Endothelial cell (in vitro differentiated cells): ENCODE measurements around the gene S100A3. TPM values are rescaled to one million over a fixed set of nuclear protein-coding genes. Genes with fewer than 3 reads are reported as not detected.

Source experiments
- DNase-seq: peaks from one replicate; pipeline ENCODE4 v3.0.0; 2021; ENCODE audit warnings: low spot score
- H3K27ac Mint-ChIP-seq: one replicate; pipeline ENCODE4 v1.8.0; 2021; ENCODE audit warnings: mixed read lengths, inconsistent platforms; ENCODE audit not compliant: unreplicated experiment
- H3K27me3 Mint-ChIP-seq: one replicate; pipeline ENCODE4 v1.8.0; 2021; ENCODE audit warnings: mild to moderate bottlenecking, moderate library complexity, mixed read lengths, inconsistent platforms; ENCODE audit not compliant: unreplicated experiment
- H3K36me3 Mint-ChIP-seq: one replicate; pipeline ENCODE4 v1.8.0; 2021; ENCODE audit warnings: mild to moderate bottlenecking, low read depth, mixed read lengths, inconsistent platforms; ENCODE audit not compliant: unreplicated experiment
- H3K4me1 Mint-ChIP-seq: one replicate; pipeline ENCODE4 v1.8.0; 2021; ENCODE audit warnings: mild to moderate bottlenecking, mixed read lengths, inconsistent platforms; ENCODE audit not compliant: unreplicated experiment
- H3K4me3 Mint-ChIP-seq: one replicate; pipeline ENCODE4 v1.8.0; 2021; ENCODE audit warnings: mild to moderate bottlenecking, mixed read lengths, inconsistent platforms; ENCODE audit not compliant: unreplicated experiment
- H3K9me3 Mint-ChIP-seq: one replicate; pipeline ENCODE4 v1.8.0; 2021; ENCODE audit warnings: mixed read lengths, inconsistent platforms; ENCODE audit not compliant: unreplicated experiment
- total RNA-seq: library from RNA; stranded (reverse); fragmentation: NEBNext Ultra II Directional; extraction: Animal tissue kit (Norgen Biotek cat#: 25700); gene quantifications from one replicate; pipeline ENCODE4 v1.2.1, GENCODE V29; 2021; ENCODE audit not compliant: unreplicated experiment
- TF ChIP-seq, protein P1 (sequence below): fragments of 200-600 bp; sonication (generic); IDR thresholded peaks from one replicate; pipeline ENCODE4 v1.5.0; 2021; ENCODE audit warnings: antibody characterized with exemption; ENCODE audit not compliant: unreplicated experiment

Gene S100A3
- total RNA-seq, 1 donor from 2014 or later = not detected

DNA sequence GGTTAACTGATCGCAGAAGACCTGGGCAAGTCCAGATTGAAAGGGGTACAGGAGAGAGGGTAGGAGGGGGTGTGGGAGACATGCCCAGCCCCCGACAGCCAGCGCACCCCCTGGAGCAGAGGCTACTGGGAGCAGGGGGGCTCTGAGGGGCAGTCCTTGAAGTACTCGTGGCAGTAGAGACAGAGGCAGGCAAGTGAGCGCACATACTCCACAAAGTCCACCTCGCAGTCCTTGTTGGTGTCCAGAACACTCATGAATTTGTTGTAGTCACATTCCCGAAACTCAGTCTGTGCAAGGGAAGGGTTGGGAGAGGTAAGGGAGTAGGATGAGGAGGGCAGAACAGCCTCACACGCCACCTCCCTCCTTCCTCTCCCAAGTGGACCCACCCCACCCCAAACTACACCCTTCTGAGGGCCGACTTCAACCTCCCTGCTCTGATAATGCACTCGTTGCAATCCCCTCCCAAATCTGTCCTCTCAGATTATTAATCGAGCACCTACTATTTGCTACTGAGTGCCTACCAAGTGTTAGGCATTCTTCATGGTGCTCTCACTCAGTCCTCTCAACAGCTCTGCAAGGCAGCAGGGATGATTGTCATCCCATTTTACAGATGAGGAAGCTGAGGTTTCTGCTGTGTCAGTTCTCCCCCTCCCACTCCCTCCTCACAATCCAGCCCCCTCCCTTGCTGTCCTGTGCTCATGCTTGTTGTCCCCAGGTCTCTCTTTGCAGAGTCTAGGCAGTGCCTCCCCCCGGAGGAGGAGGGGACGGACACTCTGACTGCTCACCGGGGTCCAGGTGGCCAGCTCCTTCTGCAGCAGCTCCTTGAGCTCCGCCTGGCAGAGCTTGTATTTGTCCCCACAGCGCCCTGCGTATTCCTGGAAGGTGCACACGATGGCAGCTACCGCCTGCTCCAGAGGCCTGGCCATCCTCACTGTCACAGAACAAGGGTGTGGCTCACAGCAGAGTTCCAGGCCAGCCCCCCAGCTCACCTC lies 1.2 kb downstream of the S100A3 start:
- H3K27ac Mint-ChIP-seq = no peak overlapping the region
- no peaks in the 10 kb centered on the region for H3K9me3 Mint-ChIP-seq
- H3K4me3 Mint-ChIP-seq = no peak overlapping the region
- TF ChIP-seq, protein P1, sequence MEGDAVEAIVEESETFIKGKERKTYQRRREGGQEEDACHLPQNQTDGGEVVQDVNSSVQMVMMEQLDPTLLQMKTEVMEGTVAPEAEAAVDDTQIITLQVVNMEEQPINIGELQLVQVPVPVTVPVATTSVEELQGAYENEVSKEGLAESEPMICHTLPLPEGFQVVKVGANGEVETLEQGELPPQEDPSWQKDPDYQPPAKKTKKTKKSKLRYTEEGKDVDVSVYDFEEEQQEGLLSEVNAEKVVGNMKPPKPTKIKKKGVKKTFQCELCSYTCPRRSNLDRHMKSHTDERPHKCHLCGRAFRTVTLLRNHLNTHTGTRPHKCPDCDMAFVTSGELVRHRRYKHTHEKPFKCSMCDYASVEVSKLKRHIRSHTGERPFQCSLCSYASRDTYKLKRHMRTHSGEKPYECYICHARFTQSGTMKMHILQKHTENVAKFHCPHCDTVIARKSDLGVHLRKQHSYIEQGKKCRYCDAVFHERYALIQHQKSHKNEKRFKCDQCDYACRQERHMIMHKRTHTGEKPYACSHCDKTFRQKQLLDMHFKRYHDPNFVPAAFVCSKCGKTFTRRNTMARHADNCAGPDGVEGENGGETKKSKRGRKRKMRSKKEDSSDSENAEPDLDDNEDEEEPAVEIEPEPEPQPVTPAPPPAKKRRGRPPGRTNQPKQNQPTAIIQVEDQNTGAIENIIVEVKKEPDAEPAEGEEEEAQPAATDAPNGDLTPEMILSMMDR = no peak
- peaks cover 4% of the 10 kb centered on the region for H3K36me3 Mint-ChIP-seq
- DNase-seq = no peak
- peaks cover 11% of the 10 kb centered on the region for H3K27me3 Mint-ChIP-seq
- H3K4me1 Mint-ChIP-seq = peaks cover 27% of the 10 kb centered on the region

DNA sequence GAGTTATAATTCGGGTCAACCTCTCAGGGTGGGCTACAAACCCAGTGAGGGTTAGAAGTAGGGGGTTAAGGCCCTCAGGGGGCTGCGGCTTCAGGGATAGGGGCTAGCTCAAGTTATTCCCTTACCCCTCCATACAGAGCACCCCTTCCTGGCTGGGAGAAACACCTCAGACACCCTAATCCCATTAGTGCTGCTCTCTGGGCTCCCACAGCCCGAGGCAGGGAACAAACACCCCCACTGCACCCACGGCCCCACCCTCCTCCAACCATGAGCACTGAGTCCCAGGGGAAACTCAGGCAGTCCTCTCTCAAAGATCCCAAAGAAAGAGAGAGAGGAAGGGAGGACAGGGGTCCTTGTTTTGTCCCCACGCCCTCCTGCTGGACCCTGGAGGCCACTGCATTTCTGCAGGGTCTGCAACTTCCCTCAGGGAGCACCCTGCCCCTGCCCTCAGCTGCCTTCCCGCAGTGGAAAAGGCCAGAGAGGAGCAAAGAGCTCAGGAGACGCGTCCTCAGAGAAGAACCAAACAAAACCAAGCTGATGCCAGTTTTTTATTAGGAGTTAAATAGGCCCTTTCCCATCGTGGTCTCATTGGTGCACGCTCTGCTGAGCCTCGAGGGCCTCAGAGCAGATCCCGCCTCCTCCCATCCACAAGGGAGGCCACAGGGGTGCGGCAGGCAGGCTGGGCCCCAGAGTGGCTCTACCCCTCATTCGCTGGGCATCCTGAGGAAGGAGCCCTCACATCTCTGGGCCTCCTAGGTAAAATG lies 2.1 kb downstream of the S100A3 start:
- TF ChIP-seq, protein P1 = no peak
- Mint-ChIP-seq H3K36me3 (peaks cover 4% of the 10 kb centered on the region), H3K27me3 (peaks cover 11% of the 10 kb centered on the region), H3K4me1 (peaks cover 27% of the 10 kb centered on the region), H3K27ac (peak overlapping the region; percentile 66), H3K9me3 (no peaks in the 10 kb centered on the region), H3K4me3 (no peak overlapping the region)
- DNase-seq = no peak

DNA sequence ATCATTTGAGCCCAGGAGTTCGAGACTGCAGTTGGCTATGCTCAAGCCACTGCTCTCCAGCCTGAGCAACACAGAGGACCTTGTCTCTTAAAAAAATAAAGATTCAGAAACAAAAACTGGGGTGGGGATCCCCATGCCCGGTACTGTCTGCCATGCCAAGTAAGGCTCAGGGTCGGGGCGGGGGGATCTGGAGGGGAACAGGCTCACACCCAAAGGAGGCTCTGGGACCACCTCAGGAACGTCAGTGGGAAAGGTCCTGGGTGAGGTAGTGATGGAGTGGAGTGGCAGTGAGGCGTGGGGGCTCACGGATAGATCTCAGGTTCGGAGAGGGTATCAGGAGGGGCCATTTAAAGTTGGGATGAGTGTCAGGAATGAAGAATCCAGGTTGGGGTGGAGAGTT lies 2.7 kb downstream of the S100A3 start:
- Mint-ChIP-seq H3K9me3 (no peaks in the 10 kb centered on the region), H3K4me1 (peaks cover 31% of the 10 kb centered on the region), H3K4me3 (no peak overlapping the region), H3K27ac (peak overlapping the region; percentile 66), H3K27me3 (peaks cover 14% of the 10 kb centered on the region), H3K36me3 (peaks cover 4% of the 10 kb centered on the region)
- no peak for DNase-seq
- TF ChIP-seq, protein P1 = no peak

DNA sequence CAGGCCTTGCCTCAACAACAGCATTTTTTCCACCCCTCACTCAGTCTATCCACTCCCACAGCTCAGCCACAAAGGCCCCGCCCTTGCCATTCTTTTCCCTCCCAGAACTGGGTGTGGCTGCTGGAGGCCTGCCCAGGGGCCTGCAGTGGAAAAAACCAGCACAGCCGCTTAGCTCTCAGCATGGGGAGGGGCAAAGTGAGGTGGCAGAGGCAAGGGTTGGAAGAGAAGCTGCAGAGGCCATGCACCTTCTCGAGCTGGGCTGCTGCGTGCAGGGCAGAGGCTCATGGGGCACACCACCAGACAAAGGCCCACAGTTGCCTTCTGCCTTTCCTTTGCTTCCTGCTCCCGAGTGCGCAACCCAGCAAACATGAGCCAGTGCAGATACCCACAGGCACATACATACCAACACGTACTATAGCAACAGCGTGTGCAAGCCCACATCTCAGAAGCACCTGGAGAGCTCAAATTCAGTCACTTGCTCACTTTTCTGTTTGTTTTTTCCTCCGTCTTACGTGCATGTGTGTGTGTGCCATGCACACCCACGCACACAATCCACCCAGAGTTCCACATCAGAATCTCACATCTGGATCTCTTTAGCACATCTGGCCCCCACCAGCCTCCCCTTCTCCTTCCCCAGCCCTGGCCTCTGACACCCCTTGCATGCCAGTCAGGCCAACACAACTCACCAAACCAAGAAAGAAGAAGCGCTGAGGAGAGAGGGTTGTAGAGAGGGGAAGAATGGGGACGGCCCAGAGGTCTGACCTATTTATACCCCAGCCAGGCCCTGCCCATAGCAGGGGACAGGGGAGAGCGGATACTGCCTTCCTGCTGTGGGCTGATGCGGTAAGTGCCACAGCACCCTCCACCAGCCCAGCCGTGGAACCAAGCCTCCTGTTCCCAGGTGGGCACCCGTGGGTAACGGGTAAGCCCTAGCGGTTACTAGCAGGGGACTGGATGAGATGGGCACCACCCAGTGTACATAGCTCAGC lies 3.7 kb downstream of the S100A3 start, which contains the start of gene S100A4:
S100A4 (minus strand) TSS at position 740 of the 989 bp plus-strand sequence. CDS start 1,012 bp downstream, outside the sequence.
- no peaks in the 10 kb centered on the region for H3K9me3 Mint-ChIP-seq
- no peak within 1 kb of the TSS for H3K4me3 Mint-ChIP-seq
- TF ChIP-seq, protein P1 = no peak
- peak; percentile 41 for DNase-seq
- H3K27ac Mint-ChIP-seq = peak within 1 kb of the TSS; percentile 66
- H3K4me1 Mint-ChIP-seq = peaks cover 24% of the 10 kb centered on the region
- H3K27me3 Mint-ChIP-seq = peaks cover 14% of the 10 kb centered on the region
- peaks cover 4% of the 10 kb centered on the region for H3K36me3 Mint-ChIP-seq
